Fibroblast of lung (primary cell): ENCODE data around the gene AKAP9. TPM values are rescaled to one million over a fixed set of nuclear protein-coding genes. Genes with fewer than 3 reads are reported as not detected.
"Not testable (repeated sequence)": the region's sequence is repeated elsewhere in the genome, so short reads cannot be mapped to it uniquely, and the experiment has no call there.

ENCODE experiments used
- DNase-seq, 2 donors: peaks; one replicate each; pipeline versions ENCODE4 v3.0.0 to v3.0.0-alpha.2; 2010; ENCODE audit warnings: low read depth in 2 of 2
- H2AFZ ChIP-seq: 2 replicates; pipeline ENCODE4 v1.5.1; 2012; ENCODE audit warnings: low read length, control low read depth, inconsistent platforms
- H3K27ac ChIP-seq: 2 replicates; pipeline ENCODE4 v1.5.1; 2011; ENCODE audit warnings: low read length, control low read depth; ENCODE audit not compliant: insufficient read depth
- H3K27me3 ChIP-seq: 2 replicates; pipeline ENCODE4 v1.5.1; 2011; ENCODE audit warnings: mild to moderate bottlenecking, low read length; ENCODE audit not compliant: control insufficient read depth, insufficient read depth
- H3K36me3 ChIP-seq: 2 replicates; pipeline ENCODE4 v1.5.1; 2011; ENCODE audit warnings: low read length; ENCODE audit not compliant: control insufficient read depth, insufficient read depth
- H3K4me1 ChIP-seq: 2 replicates; pipeline ENCODE4 v1.5.1; 2011; ENCODE audit warnings: low read length; ENCODE audit not compliant: control insufficient read depth, insufficient read depth; ENCODE audit errors: extremely low read depth
- H3K4me2 ChIP-seq: 2 replicates; pipeline ENCODE4 v1.5.1; 2011; ENCODE audit warnings: low read length, control low read depth; ENCODE audit not compliant: insufficient read depth; ENCODE audit errors: extremely low read depth
- H3K4me3 ChIP-seq, 4 experiments: fragments of 200-600 bp in 1 of 4; sonication (generic) in 1 of 4; replicated peaks in 1 of 4; 2 replicates each; pipeline ENCODE4 v1.5.1; 2011 to 2016; ENCODE audit warnings: low read length in 4 of 4, low read depth in 3 of 4, mild to moderate bottlenecking in 3 of 4, control low read depth in 2 of 4, inconsistent platforms in 1 of 4, mixed read lengths in 1 of 4; ENCODE audit not compliant: insufficient read depth in 1 of 4; ENCODE audit errors: control extremely low read depth in 1 of 4
- H3K79me2 ChIP-seq: 2 replicates; pipeline ENCODE4 v1.5.1; 2012; ENCODE audit warnings: mild to moderate bottlenecking, low read length, inconsistent platforms; ENCODE audit not compliant: control insufficient read depth, insufficient read depth
- H3K9ac ChIP-seq: 2 replicates; pipeline ENCODE4 v1.5.1; 2011; ENCODE audit warnings: mild to moderate bottlenecking, low read length, control low read depth; ENCODE audit not compliant: insufficient read depth
- H3K9me3 ChIP-seq: 2 replicates; pipeline ENCODE4 v1.5.1; 2012; ENCODE audit warnings: low read depth, low read length; ENCODE audit not compliant: control insufficient read depth, insufficient read depth
- H4K20me1 ChIP-seq: 2 replicates; pipeline ENCODE4 v1.5.1; 2011; ENCODE audit warnings: low read length; ENCODE audit not compliant: control insufficient read depth, insufficient read depth; ENCODE audit errors: extremely low read depth
- CTCF ChIP-seq, 2 donors: IDR thresholded peaks in 1 of 2; conservative IDR thresholded peaks in 1 of 2; 1 replicate in 1 of 2; 2 replicates in 1 of 2; pipeline ENCODE4 v1.5.1; 2011 to 2012; ENCODE audit warnings: low read length in 2 of 2, control low read depth in 1 of 2, inconsistent platforms in 1 of 2, low read depth in 1 of 2, mild to moderate bottlenecking in 1 of 2
- EZH2 ChIP-seq: IDR thresholded peaks from 2 replicates; pipeline ENCODE4 v1.5.1; 2012; ENCODE audit warnings: low read length, control low read depth, mild to moderate bottlenecking; ENCODE audit errors: missing control alignments
- polyA plus RNA-seq, 2 donors: library from polyadenylated mRNA; depleted of rRNA in 1 of 2; stranded (reverse) in 1 of 2; unstranded in 1 of 2; fragments of >200 nt; gene quantifications; 2 replicates each; pipeline ENCODE4 v1.2.1, GENCODE V29; 2011 to 2012; ENCODE audit warnings: missing spikeins in 1 of 2
- total RNA-seq: library from RNA; depleted of rRNA; stranded (reverse); fragments of >200 nt; gene quantifications from 2 replicates; pipeline ENCODE4 v1.2.1, GENCODE V29; 2014

AKAP9 gene
- total and polyA plus RNA-seq, 2 donors (not counting 1 experiment from before 2014, with no cell fraction given), result 16.6 to 46.6 TPM

GRCh38 chr7:91974066-91974465 is 33.4 kb downstream of the AKAP9 start:
- H3K27me3 ChIP-seq, result no peaks in the 10 kb centered on the region
- no peak overlapping the region for H3K4me3 ChIP-seq
- peaks cover 3% of the 10 kb centered on the region for H4K20me1 ChIP-seq
- H3K9me3 ChIP-seq, result no peaks in the 10 kb centered on the region
- H3K9ac ChIP-seq, result no peak overlapping the region
- no peak overlapping the region for H2AFZ ChIP-seq
- no peaks in the 10 kb centered on the region for H3K36me3 ChIP-seq
- H3K27ac ChIP-seq, result no peak overlapping the region
- TF ChIP-seq EZH2 (no peak), CTCF (conservative IDR thresholded peaks at IDR 0.05 in 1 of 2, IDR thresholded peaks at IDR 0.05 in 1 of 2; ENCODE audit: low read depth in 1 of 2, low read length in 2 of 2) (no peak)
- no peaks in the 10 kb centered on the region for H3K4me1 ChIP-seq
- H3K79me2 ChIP-seq, result peaks cover 2% of the 10 kb centered on the region
- DNase-seq, result no peak
- no peak overlapping the region for H3K4me2 ChIP-seq

DNA sequence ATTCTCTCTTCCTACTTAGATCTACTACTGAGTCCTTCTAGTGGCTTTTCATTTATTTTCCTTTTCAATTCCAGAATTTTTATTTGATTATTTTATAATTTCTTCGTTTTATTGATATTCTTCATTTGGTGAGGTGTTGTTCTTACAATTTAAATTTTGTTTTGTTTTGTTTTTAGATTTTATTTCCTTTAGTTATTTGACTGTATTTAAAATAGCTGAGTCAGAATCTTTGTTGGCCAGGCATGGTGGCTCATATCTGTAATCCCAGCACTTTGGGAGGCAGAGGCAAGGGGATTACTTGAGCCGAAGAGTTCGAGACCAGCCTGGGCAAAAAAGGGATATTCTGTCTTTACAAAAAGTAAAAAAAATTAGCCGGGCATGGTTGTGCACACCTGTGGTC is 36.1 kb downstream of the AKAP9 start:
- Histone ChIP-seq H4K20me1 (no peaks in the 10 kb centered on the region), H3K27ac (no peak overlapping the region), H2AFZ (no peak overlapping the region), H3K4me2 (no peak overlapping the region), H3K4me3 (no peak overlapping the region), H3K36me3 (no peaks in the 10 kb centered on the region), H3K9ac (no peak overlapping the region), H3K27me3 (no peaks in the 10 kb centered on the region), H3K4me1 (no peaks in the 10 kb centered on the region), H3K79me2 (peaks cover 2% of the 10 kb centered on the region), H3K9me3 (no peaks in the 10 kb centered on the region)
- no peak for DNase-seq
- TF ChIP-seq CTCF (conservative IDR thresholded peaks at IDR 0.05 in 1 of 2, IDR thresholded peaks at IDR 0.05 in 1 of 2; ENCODE audit: low read depth in 1 of 2, low read length in 2 of 2), result no peak
- no peak for TF ChIP-seq EZH2

- H2AFZ ChIP-seq, result no peak overlapping the region
- H3K9me3 ChIP-seq, result no peaks in the 10 kb centered on the region
- no peak overlapping the region for H3K9ac ChIP-seq
- no peaks in the 10 kb centered on the region for H3K27me3 ChIP-seq
- no peak overlapping the region for H3K27ac ChIP-seq
- no peaks in the 10 kb centered on the region for H4K20me1 ChIP-seq
- H3K4me1 ChIP-seq, result no peaks in the 10 kb centered on the region
- no peak for DNase-seq
- H3K4me3 ChIP-seq, result no peak overlapping the region
- TF ChIP-seq EZH2, result no peak
- no peak for TF ChIP-seq CTCF (conservative IDR thresholded peaks at IDR 0.05 in 1 of 2, IDR thresholded peaks at IDR 0.05 in 1 of 2; ENCODE audit: low read depth in 1 of 2, low read length in 2 of 2)
- no peaks in the 10 kb centered on the region for H3K79me2 ChIP-seq
- no peak overlapping the region for H3K4me2 ChIP-seq
- H3K36me3 ChIP-seq, result no peaks in the 10 kb centered on the region
Measured at GRCh38 chr7:91979590-91979989, 38.9 kb downstream of the AKAP9 start.

GRCh38 chr7:91982352-91982751 is 41.7 kb downstream of the AKAP9 start:
- H2AFZ ChIP-seq, H3K27me3 ChIP-seq, H3K27ac ChIP-seq, H3K79me2 ChIP-seq, H3K4me3 ChIP-seq, DNase-seq, H3K9me3 ChIP-seq, H3K4me1 ChIP-seq, H3K4me2 ChIP-seq, H4K20me1 ChIP-seq, H3K36me3 ChIP-seq, H3K9ac ChIP-seq: not testable (repeated sequence)
